Heart right ventricle (tissue), 16 donors: ENCODE results near the gene TMEM184A. TPM values are rescaled to one million over a fixed set of nuclear protein-coding genes. Genes with fewer than 3 reads are reported as not detected.

Source experiments
- ATAC-seq, 8 donors: fragments of 200-7000 bp; cut with Tn5 transposase; one replicate each; pipeline ENCODE4 v1.9.1; 2020; ENCODE audit warnings: mild to moderate bottlenecking in 8 of 8, moderate library complexity in 8 of 8, moderate number of reproducible peaks in 1 of 8
- DNase-seq, 2 donors: peaks; one replicate each; pipeline ENCODE4 v3.0.0-alpha.2; 2020
- H3K27ac ChIP-seq, 10 donors: fragments of 200-600 bp; sonication (generic) in 2 of 10; one replicate each; pipeline versions ENCODE4 v1.5.0 to v1.8.0; 2020 to 2022; ENCODE audit warnings: mild to moderate bottlenecking in 3 of 10
- H3K27me3 ChIP-seq, 7 donors: fragments of 200-600 bp; one replicate each; pipeline ENCODE4 v1.8.0; 2021 to 2022; ENCODE audit warnings: mild to moderate bottlenecking in 2 of 7
- H3K36me3 ChIP-seq, 9 donors: fragments of 200-600 bp; sonication (generic) in 1 of 9; one replicate each; pipeline versions ENCODE4 v1.5.0 to v1.8.0; 2020 to 2022; ENCODE audit warnings: mild to moderate bottlenecking in 2 of 9
- H3K4me1 ChIP-seq, 9 donors: fragments of 200-600 bp; sonication (generic) in 1 of 9; one replicate each; pipeline versions ENCODE4 v1.5.0 to v1.8.0; 2020 to 2022; ENCODE audit warnings: mild to moderate bottlenecking in 4 of 9
- H3K4me3 ChIP-seq, 10 donors: fragments of 200-600 bp; sonication (generic) in 2 of 10; one replicate each; pipeline versions ENCODE4 v1.5.0 to v1.8.0; 2020 to 2022; ENCODE audit warnings: mild to moderate bottlenecking in 7 of 10, moderate library complexity in 2 of 10
- H3K9me3 ChIP-seq, 11 donors: fragments of 200-600 bp in 10 of 11; sonication (generic) in 2 of 11; one replicate each; pipeline versions ENCODE4 v1.5.0 to v1.8.0; 2013 to 2022; ENCODE audit warnings: mild to moderate bottlenecking in 2 of 11, control low read depth in 1 of 11, moderate library complexity in 1 of 11
- WGBS, 2 donors: extraction: QIAGEN DNeasy Blood & Tissue Kit; methylation state at CpG; one replicate each; pipeline ENCODE4 v1.1.7; 2013; ENCODE audit warnings: inconsistent platforms in 1 of 2; 5-methylcytosine and 5-hydroxymethylcytosine counted together
- intact Hi-C, 10 donors: fragments of 100-400 bp; cut with DNase I; formaldehyde crosslinking; loops; one replicate each; pipeline versions ENCODE4 v1.11.1 to v1.14.2; 2022
- polyA plus RNA-seq, 2 donors: library from polyadenylated mRNA; stranded (reverse); fragments of 200-250 nt; gene quantifications; one replicate each; pipeline ENCODE4 v1.2.3, GENCODE V29; 2013
- total RNA-seq, 10 donors: library from RNA; stranded (reverse); fragmentation: NEBNext Ultra II Directional in 3 of 10; extraction: Animal tissue kit (Norgen Biotek cat#: 25700) in 3 of 10; gene quantifications; one replicate each; pipeline versions ENCODE4 v1.2.1 to v1.2.4, GENCODE V29; 2021 to 2023
- TF ChIP-seq, protein P1 (sequence below), 9 donors: fragments of 200-600 bp; sonication (generic) in 2 of 9; IDR thresholded peaks; one replicate each; pipeline versions ENCODE4 v1.5.0 to v1.8.0; 2021 to 2022; ENCODE audit warnings: antibody characterized with exemption in 9 of 9, mild to moderate bottlenecking in 5 of 9, moderate library complexity in 1 of 9
- donor health status: Arrhythmogenic right ventricular cardiomyopathy.
- donor health status: ischemic (EF 13 %, LVEDD 7.1; RV severe dilation, severe dysfunction).
- donor health status: healthy with polysubstance abuse.
- donor health status: DM: no; HTN: yes; CAD: no.
- donor health status: DM: no; HTN: no; CAD: no.
- donor health status: ischemic (EF 25% LVEDD 6.9; RV normal size, moderate dysfunction).
- donor health status: ischemic (EF 25% LVEDD 5.7; RV mildly dilated, moderate dysfunction).
- donor health status: healthy.
- donor health status: DM: yes; HTN: yes; CAD: no.
- donor health status: Ischemic cardiomyopathy.
- donor health status: ischemic (EF 35%, LVEDD 5.7; RV mildly dilated, moderate dysfunction).
- donor health status: nonischemic (EF 11% LVEDD 7.7; RV severe dilation, severe dysfunction).
- donor health status: DM: yes; HTN: yes; CAD: no.
- donor health status: PGD.
- donor health status: ischemic (EF 29% LVEDD 5.4; RV normal size, mild dysfunction).
- donor health status: nonischemic (EF 23%, LVEDD 6.1; RV moderate dilation, normal function).

TMEM184A gene
- total and polyA plus RNA-seq, 12 donors, result 0.09 to 1.2 (median 0.51) TPM

DNA sequence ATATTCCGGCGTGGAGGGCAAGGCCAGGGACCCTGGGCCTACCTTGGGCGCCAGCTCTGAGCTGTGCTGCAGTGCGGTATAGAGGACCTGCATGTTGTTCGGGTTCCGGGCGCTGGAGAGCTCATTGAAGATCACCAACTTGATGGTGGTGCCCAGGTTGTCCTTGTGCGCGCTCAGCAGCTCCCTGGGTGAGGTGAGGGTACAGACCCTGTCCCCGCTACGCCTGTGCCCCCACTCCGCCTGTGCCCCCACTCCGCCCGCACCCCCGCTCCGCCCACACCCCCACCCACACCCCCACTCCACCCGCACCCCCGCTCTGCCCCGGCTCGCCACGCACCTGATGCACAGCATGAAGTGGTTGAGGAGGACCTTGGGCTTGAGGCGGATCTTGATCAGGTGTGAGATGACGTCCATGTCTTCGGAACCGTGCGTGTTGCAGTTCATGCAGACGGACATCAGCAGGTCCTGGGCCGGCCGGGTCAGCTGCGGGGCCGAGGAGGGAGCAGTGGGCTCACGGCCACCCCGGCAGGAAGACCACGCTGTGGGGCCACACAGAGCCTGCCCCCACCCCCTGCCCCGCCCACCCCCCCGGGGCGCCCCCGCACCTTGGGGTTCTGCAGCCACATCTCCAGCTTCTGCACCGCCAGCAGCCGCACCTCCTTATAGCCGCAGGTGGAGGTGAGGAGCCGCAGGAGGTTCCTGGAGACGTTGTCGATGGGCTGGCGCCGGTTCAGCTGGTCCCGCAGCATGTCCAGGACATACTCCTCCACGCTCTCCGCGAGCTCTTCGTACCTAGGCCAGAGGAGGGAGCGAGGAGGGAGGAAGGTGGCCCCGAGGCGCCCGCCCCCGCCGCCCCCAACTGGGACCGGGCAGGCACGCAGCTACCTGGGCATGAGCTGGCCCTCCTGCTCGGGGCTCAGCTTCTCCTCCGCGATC is 57.4 kb downstream of the TMEM184A start:
- no peak for DNase-seq
- Histone ChIP-seq H3K9me3 (no peaks in the 10 kb centered on the region), H3K4me1 (peaks cover 10 to 23% (median 16%) of the 10 kb centered on the region in 9 donors), H3K27ac (no peak overlapping the region), H3K4me3 (no peak overlapping the region), H3K36me3 (peaks cover 0 to 95% (median 40%) of the 10 kb centered on the region in 9 donors), H3K27me3 (no peaks in the 10 kb centered on the region)
- intact Hi-C loops, result no loop called here
- 95 to 97% methylated on average over 56 to 62 of the region's 62 CpGs for WGBS, 2 donors
- TF ChIP-seq, protein P1, sequence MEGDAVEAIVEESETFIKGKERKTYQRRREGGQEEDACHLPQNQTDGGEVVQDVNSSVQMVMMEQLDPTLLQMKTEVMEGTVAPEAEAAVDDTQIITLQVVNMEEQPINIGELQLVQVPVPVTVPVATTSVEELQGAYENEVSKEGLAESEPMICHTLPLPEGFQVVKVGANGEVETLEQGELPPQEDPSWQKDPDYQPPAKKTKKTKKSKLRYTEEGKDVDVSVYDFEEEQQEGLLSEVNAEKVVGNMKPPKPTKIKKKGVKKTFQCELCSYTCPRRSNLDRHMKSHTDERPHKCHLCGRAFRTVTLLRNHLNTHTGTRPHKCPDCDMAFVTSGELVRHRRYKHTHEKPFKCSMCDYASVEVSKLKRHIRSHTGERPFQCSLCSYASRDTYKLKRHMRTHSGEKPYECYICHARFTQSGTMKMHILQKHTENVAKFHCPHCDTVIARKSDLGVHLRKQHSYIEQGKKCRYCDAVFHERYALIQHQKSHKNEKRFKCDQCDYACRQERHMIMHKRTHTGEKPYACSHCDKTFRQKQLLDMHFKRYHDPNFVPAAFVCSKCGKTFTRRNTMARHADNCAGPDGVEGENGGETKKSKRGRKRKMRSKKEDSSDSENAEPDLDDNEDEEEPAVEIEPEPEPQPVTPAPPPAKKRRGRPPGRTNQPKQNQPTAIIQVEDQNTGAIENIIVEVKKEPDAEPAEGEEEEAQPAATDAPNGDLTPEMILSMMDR (IDR thresholded peaks at IDR 0.05), result no peak
- no peak for ATAC-seq

- intact Hi-C loops, result no loop called here
- H3K4me1 ChIP-seq, result peaks cover 0 to 11% (median 4%) of the 10 kb centered on the region in 9 donors
- WGBS, 2 donors, result 94 to 95% methylated on average over 37 of the region's 37 CpGs
- TF ChIP-seq, protein P1 (IDR thresholded peaks at IDR 0.05), result no peak
- ATAC-seq (no peak), DNase-seq (no peak)
- H3K27ac ChIP-seq, result no peak overlapping the region
- H3K9me3 ChIP-seq, result no peaks in the 10 kb centered on the region
- H3K4me3 ChIP-seq, result no peak overlapping the region
- H3K27me3 ChIP-seq, result no peaks in the 10 kb centered on the region
- peaks cover 0 to 98% (median 50%) of the 10 kb centered on the region in 9 donors for H3K36me3 ChIP-seq
These were observed 58.6 kb downstream of the TMEM184A start for GRCh38 chr7:1497293-1497927.

DNA sequence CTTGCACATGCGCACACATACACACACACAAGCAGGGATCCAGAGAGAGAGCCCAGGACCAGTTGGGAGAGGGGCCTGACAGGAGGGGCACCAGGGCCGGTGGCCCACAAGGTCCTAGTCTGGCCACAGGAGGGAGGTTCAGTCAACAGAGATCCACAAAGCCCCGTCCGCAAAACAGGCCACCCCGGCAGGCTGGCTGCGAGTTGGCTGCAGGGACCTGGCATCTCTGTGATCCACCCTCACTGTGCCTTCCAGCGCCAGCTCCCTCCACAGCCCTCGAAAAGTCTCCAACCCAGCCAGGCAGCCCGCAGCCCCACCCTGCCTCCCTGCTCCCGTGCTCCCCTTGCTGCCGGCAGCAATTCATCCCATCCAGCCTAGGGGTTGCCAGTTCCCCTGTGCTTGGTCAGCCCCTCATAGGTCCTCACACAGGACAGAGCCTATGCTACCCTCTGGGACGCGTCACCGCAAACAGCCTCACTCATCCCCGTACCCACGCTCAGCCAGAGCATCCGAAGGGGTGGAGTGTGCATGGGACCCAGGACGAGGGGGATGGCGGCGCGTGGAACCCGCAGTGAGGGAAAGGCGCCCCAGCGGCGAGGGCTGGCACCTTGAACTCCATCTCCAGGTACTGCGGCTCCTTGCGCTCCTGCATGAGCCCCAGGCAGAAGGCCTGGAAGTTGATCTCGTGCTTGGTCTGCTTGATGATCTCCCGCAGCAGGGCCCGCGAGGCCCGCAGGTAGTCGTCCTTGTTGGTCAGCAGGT is 59.3 kb downstream of the TMEM184A start:
- H3K4me1 ChIP-seq, result peaks cover 0 to 5% (median 0%) of the 10 kb centered on the region in 9 donors
- peaks cover 0 to 98% (median 57%) of the 10 kb centered on the region in 9 donors for H3K36me3 ChIP-seq
- TF ChIP-seq, protein P1 (IDR thresholded peaks at IDR 0.05), result no peak
- no peak for ATAC-seq
- H3K27me3 ChIP-seq, result no peaks in the 10 kb centered on the region
- 92 to 95% methylated on average over 32 to 33 of the region's 33 CpGs for WGBS, 2 donors
- intact Hi-C loops, result no loop called here
- no peak for DNase-seq
- no peak overlapping the region for H3K27ac ChIP-seq
- no peak overlapping the region for H3K4me3 ChIP-seq
- H3K9me3 ChIP-seq, result no peaks in the 10 kb centered on the region
